Nephron (organoid): ENCODE measurements around the gene RGL4.
"Not testable (repeated sequence)": the region's sequence is repeated elsewhere in the genome, so short reads cannot be mapped to it uniquely, and the experiment has no call there.

Experiments used
- H3K27ac Mint-ChIP-seq, 3 experiments: 2 replicates each; pipeline ENCODE4 v1.8.0; 2020; ENCODE audit warnings: mixed read lengths in 3 of 3, mild to moderate bottlenecking in 2 of 3, moderate library complexity in 1 of 3
- H3K27me3 Mint-ChIP-seq: 2 replicates; pipeline ENCODE4 v1.8.0; 2021; ENCODE audit warnings: low read depth, mild to moderate bottlenecking, moderate library complexity, mixed read lengths
- H3K36me3 Mint-ChIP-seq: 2 replicates; pipeline ENCODE4 v1.8.0; 2020; ENCODE audit warnings: low read depth, mixed read lengths
- H3K4me1 Mint-ChIP-seq: 2 replicates; pipeline ENCODE4 v1.8.0; 2020; ENCODE audit warnings: mixed read lengths
- H3K4me3 Mint-ChIP-seq, 3 experiments: 2 replicates each; pipeline ENCODE4 v1.8.0; 2020; ENCODE audit warnings: mild to moderate bottlenecking in 3 of 3, mixed read lengths in 3 of 3, moderate library complexity in 2 of 3
- H3K9me3 Mint-ChIP-seq: 2 replicates; pipeline ENCODE4 v1.8.0; 2020; ENCODE audit warnings: mixed read lengths
- CTCF ChIP-seq, 3 experiments: fragments of 200-600 bp; sonication (generic); IDR thresholded peaks; one replicate each; pipeline ENCODE4 v1.5.0; 2021; ENCODE audit warnings: antibody characterized with exemption in 3 of 3; ENCODE audit not compliant: unreplicated experiment in 3 of 3

Gene RGL4

GRCh38 chr22:23718371-23719165 lies 27.8 kb downstream of the RGL4 start:
- H3K4me3 Mint-ChIP-seq: peak overlapping the region; percentile 39 to 53 (median 46)
- H3K4me1 Mint-ChIP-seq: peaks cover 4% of the 10 kb centered on the region
- no peak for TF ChIP-seq CTCF (IDR thresholded peaks at IDR 0.05; ENCODE audit: unreplicated experiment in 3 of 3)
- H3K27me3 Mint-ChIP-seq: peaks cover 5% of the 10 kb centered on the region
- no peaks in the 10 kb centered on the region for H3K9me3 Mint-ChIP-seq
- peaks cover 8% of the 10 kb centered on the region for H3K36me3 Mint-ChIP-seq
- H3K27ac Mint-ChIP-seq: peak overlapping the region in 1 of 3 experiments; percentile 26

GRCh38 chr22:23720855-23721254 lies 30.0 kb downstream of the RGL4 start:
- no peaks in the 10 kb centered on the region for H3K9me3 Mint-ChIP-seq
- H3K4me1 Mint-ChIP-seq: peaks cover 4% of the 10 kb centered on the region
- no peak overlapping the region for H3K27ac Mint-ChIP-seq
- peaks cover 5% of the 10 kb centered on the region for H3K27me3 Mint-ChIP-seq
- no peaks in the 10 kb centered on the region for H3K36me3 Mint-ChIP-seq
- TF ChIP-seq CTCF (IDR thresholded peaks at IDR 0.05; ENCODE audit: unreplicated experiment in 3 of 3): no peak
- H3K4me3 Mint-ChIP-seq: no peak overlapping the region

- no peak overlapping the region for H3K4me3 Mint-ChIP-seq
- no peaks in the 10 kb centered on the region for H3K36me3 Mint-ChIP-seq
- H3K27me3 Mint-ChIP-seq: peaks cover 10% of the 10 kb centered on the region
- H3K9me3 Mint-ChIP-seq: no peaks in the 10 kb centered on the region
- peaks cover 4% of the 10 kb centered on the region for H3K4me1 Mint-ChIP-seq
- H3K27ac Mint-ChIP-seq: no peak overlapping the region
- no peak for TF ChIP-seq CTCF (IDR thresholded peaks at IDR 0.05; ENCODE audit: unreplicated experiment in 3 of 3)
Measured at GRCh38 chr22:23722160-23722559, 31.3 kb downstream of the RGL4 start.

- no peak overlapping the region for H3K4me3 Mint-ChIP-seq
- no peak for TF ChIP-seq CTCF (IDR thresholded peaks at IDR 0.05; ENCODE audit: unreplicated experiment in 3 of 3)
- H3K36me3 Mint-ChIP-seq: no peaks in the 10 kb centered on the region
- no peaks in the 10 kb centered on the region for H3K9me3 Mint-ChIP-seq
- H3K27ac Mint-ChIP-seq: no peak overlapping the region
- peaks cover 4% of the 10 kb centered on the region for H3K4me1 Mint-ChIP-seq
- peaks cover 10% of the 10 kb centered on the region for H3K27me3 Mint-ChIP-seq
Measured at GRCh38 chr22:23722724-23723123, 31.9 kb downstream of the RGL4 start.

- not testable (repeated sequence) for H3K4me3 Mint-ChIP-seq
Measured at GRCh38 chr22:23728108-23728507, 37.3 kb downstream of the RGL4 start.

GRCh38 chr22:23737696-23738095 lies 46.9 kb downstream of the RGL4 start:
- Mint-ChIP-seq H3K27me3 (peaks cover 3% of the 10 kb centered on the region), H3K36me3 (peaks cover 9% of the 10 kb centered on the region), H3K4me3 (no peak overlapping the region), H3K9me3 (no peaks in the 10 kb centered on the region), H3K27ac (no peak overlapping the region), H3K4me1 (peaks cover 5% of the 10 kb centered on the region)
- no peak for TF ChIP-seq CTCF (IDR thresholded peaks at IDR 0.05; ENCODE audit: unreplicated experiment in 3 of 3)

More at GRCh38 chr22:23728108-23728507, 37.3 kb downstream of the RGL4 start:
- not testable (repeated sequence) for H3K4me1 Mint-ChIP-seq, H3K27me3 Mint-ChIP-seq, H3K9me3 Mint-ChIP-seq, H3K27ac Mint-ChIP-seq, H3K36me3 Mint-ChIP-seq
